Heart left ventricle (tissue), 13 donors: ENCODE results near the gene TNFAIP2.

Source experiments
- CTCF ChIP-seq, 12 donors: fragments of 200-600 bp; sonication (generic) in 4 of 12; IDR thresholded peaks; one replicate each; pipeline versions ENCODE4 v1.5.0 to v1.8.0; 2018 to 2022; ENCODE audit warnings: antibody characterized with exemption in 12 of 12, mild to moderate bottlenecking in 5 of 12
- POLR2A ChIP-seq, 2 donors: fragments of 450-650 bp; IDR thresholded peaks; one replicate each; pipeline ENCODE4 v1.6.1; 2017; ENCODE audit warnings: antibody characterized with exemption in 2 of 2, mild to moderate bottlenecking in 2 of 2, moderate library complexity in 2 of 2
- donor health status: ischemic (EF 13 %, LVEDD 7.1; RV severe dilation, severe dysfunction).
- donor health status: DM: no; HTN: yes; CAD: no.
- donor health status: DM: no; HTN: no; CAD: no.
- donor health status: ischemic (EF 25% LVEDD 6.9; RV normal size, moderate dysfunction).
- donor health status: ischemic (EF 25% LVEDD 5.7; RV mildly dilated, moderate dysfunction).
- donor health status: ischemic (EF 35%, LVEDD 5.7; RV mildly dilated, moderate dysfunction).
- donor health status: nonischemic (EF 11% LVEDD 7.7; RV severe dilation, severe dysfunction).
- donor health status: DM: yes; HTN: yes; CAD: no.
- donor health status: PGD.
- donor health status: ischemic (EF 29% LVEDD 5.4; RV normal size, mild dysfunction).
- donor health status: nonischemic (EF 23%, LVEDD 6.1; RV moderate dilation, normal function).

- TF ChIP-seq CTCF (IDR thresholded peaks at IDR 0.05): no peak
- no peak for TF ChIP-seq POLR2A (IDR thresholded peaks at IDR 0.05)
Observed at GRCh38 chr14:103097244-103097993, 25.8 kb upstream of the TNFAIP2 start.
